GM12878 (cell line): Measurements from ENCODE around the gene LYRM4. TPM values are rescaled to one million over a fixed set of nuclear protein-coding genes. Genes with fewer than 3 reads are reported as not detected.

ENCODE experiments used
- NFYA ChIP-seq: IDR thresholded peaks from 2 replicates; pipeline ENCODE4 v1.6.1; 2011; ENCODE audit warnings: low read depth, mild to moderate bottlenecking, low read length, improper control_type of control experiment, borderline replicate concordance
- polyA plus RNA-seq, 11 experiments: library from polyadenylated mRNA; depleted of rRNA in 4 of 11; unstranded in 6 of 11; stranded (reverse) in 5 of 11; fragments of >200 nt; fragmentation: Nextera tagmentation in 4 of 11; fragmentation: Illumina TruSeq in 1 of 11; extraction: Ambion mirVana in 4 of 11; extraction: Trizol in 1 of 11; gene quantifications; 1 replicate in 1 of 11; 2 replicates in 10 of 11; pipeline versions ENCODE4 v1.2.1 to v1.2.3, GENCODE V29; 2011 to 2016; ENCODE audit warnings: inconsistent platforms in 2 of 11, missing spikeins in 2 of 11, low read depth in 1 of 11
- total RNA-seq, 4 experiments: library from RNA; depleted of rRNA in 3 of 4; stranded (reverse); fragments of >200 nt in 3 of 4; fragmentation: Illumina TruSeq in 1 of 4; extraction: Trizol in 1 of 4; gene quantifications; 2 replicates each; pipeline versions ENCODE4 v1.2.1 to v1.2.3, GENCODE V29; 2013 to 2021
- TF ChIP-seq, protein P1 (sequence below): fragments of 450-650 bp; conservative IDR thresholded peaks from 2 replicates; pipeline ENCODE4 v1.6.1; 2017; ENCODE audit warnings: mild to moderate bottlenecking, moderate library complexity
- TF ChIP-seq, protein P2 (sequence below): fragments of 450-650 bp; IDR thresholded peaks from 2 replicates; pipeline ENCODE4 v1.6.1; 2017; ENCODE audit warnings: mild to moderate bottlenecking, moderate library complexity
- TF ChIP-seq, protein P3 (sequence below): fragments of 450-650 bp; IDR thresholded peaks from 2 replicates; pipeline ENCODE4 v1.6.1; 2017; ENCODE audit warnings: mild to moderate bottlenecking, moderate library complexity

LYRM4 gene
- total and polyA plus RNA-seq, 10 of the 15 experiments (the other 5 are each of a cell fraction or from before 2014, with no cell fraction given): 32.7 to 66.8 (median 44.0) TPM

GRCh38 chr6:5099537-5099936 lies 161.2 kb downstream of the LYRM4 start (continued):
- TF ChIP-seq, protein P1, sequence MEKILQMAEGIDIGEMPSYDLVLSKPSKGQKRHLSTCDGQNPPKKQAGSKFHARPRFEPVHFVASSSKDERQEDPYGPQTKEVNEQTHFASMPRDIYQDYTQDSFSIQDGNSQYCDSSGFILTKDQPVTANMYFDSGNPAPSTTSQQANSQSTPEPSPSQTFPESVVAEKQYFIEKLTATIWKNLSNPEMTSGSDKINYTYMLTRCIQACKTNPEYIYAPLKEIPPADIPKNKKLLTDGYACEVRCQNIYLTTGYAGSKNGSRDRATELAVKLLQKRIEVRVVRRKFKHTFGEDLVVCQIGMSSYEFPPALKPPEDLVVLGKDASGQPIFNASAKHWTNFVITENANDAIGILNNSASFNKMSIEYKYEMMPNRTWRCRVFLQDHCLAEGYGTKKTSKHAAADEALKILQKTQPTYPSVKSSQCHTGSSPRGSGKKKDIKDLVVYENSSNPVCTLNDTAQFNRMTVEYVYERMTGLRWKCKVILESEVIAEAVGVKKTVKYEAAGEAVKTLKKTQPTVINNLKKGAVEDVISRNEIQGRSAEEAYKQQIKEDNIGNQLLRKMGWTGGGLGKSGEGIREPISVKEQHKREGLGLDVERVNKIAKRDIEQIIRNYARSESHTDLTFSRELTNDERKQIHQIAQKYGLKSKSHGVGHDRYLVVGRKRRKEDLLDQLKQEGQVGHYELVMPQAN: no peak
- no peak for TF ChIP-seq NFYA
- TF ChIP-seq, protein P2, sequence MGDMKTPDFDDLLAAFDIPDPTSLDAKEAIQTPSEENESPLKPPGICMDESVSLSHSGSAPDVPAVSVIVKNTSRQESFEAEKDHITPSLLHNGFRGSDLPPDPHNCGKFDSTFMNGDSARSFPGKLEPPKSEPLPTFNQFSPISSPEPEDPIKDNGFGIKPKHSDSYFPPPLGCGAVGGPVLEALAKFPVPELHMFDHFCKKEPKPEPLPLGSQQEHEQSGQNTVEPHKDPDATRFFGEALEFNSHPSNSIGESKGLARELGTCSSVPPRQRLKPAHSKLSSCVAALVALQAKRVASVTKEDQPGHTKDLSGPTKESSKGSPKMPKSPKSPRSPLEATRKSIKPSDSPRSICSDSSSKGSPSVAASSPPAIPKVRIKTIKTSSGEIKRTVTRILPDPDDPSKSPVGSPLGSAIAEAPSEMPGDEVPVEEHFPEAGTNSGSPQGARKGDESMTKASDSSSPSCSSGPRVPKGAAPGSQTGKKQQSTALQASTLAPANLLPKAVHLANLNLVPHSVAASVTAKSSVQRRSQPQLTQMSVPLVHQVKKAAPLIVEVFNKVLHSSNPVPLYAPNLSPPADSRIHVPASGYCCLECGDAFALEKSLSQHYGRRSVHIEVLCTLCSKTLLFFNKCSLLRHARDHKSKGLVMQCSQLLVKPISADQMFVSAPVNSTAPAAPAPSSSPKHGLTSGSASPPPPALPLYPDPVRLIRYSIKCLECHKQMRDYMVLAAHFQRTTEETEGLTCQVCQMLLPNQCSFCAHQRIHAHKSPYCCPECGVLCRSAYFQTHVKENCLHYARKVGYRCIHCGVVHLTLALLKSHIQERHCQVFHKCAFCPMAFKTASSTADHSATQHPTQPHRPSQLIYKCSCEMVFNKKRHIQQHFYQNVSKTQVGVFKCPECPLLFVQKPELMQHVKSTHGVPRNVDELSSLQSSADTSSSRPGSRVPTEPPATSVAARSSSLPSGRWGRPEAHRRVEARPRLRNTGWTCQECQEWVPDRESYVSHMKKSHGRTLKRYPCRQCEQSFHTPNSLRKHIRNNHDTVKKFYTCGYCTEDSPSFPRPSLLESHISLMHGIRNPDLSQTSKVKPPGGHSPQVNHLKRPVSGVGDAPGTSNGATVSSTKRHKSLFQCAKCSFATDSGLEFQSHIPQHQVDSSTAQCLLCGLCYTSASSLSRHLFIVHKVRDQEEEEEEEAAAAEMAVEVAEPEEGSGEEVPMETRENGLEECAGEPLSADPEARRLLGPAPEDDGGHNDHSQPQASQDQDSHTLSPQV: no peak
- TF ChIP-seq, protein P3, sequence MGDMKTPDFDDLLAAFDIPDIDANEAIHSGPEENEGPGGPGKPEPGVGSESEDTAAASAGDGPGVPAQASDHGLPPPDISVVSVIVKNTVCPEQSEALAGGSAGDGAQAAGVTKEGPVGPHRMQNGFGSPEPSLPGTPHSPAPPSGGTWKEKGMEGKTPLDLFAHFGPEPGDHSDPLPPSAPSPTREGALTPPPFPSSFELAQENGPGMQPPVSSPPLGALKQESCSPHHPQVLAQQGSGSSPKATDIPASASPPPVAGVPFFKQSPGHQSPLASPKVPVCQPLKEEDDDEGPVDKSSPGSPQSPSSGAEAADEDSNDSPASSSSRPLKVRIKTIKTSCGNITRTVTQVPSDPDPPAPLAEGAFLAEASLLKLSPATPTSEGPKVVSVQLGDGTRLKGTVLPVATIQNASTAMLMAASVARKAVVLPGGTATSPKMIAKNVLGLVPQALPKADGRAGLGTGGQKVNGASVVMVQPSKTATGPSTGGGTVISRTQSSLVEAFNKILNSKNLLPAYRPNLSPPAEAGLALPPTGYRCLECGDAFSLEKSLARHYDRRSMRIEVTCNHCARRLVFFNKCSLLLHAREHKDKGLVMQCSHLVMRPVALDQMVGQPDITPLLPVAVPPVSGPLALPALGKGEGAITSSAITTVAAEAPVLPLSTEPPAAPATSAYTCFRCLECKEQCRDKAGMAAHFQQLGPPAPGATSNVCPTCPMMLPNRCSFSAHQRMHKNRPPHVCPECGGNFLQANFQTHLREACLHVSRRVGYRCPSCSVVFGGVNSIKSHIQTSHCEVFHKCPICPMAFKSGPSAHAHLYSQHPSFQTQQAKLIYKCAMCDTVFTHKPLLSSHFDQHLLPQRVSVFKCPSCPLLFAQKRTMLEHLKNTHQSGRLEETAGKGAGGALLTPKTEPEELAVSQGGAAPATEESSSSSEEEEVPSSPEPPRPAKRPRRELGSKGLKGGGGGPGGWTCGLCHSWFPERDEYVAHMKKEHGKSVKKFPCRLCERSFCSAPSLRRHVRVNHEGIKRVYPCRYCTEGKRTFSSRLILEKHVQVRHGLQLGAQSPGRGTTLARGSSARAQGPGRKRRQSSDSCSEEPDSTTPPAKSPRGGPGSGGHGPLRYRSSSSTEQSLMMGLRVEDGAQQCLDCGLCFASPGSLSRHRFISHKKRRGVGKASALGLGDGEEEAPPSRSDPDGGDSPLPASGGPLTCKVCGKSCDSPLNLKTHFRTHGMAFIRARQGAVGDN: no peak
